GM19397 (cell line): ENCODE results near the gene NKPD1.

Source experiments
- ATAC-seq: cut with Tn5 transposase; IDR thresholded peaks from one replicate; pipeline ENCODE4 v1.9.1; 2021; ENCODE audit warnings: mild to moderate bottlenecking, moderate library complexity; ENCODE audit not compliant: unreplicated experiment

The NKPD1 gene

DNA sequence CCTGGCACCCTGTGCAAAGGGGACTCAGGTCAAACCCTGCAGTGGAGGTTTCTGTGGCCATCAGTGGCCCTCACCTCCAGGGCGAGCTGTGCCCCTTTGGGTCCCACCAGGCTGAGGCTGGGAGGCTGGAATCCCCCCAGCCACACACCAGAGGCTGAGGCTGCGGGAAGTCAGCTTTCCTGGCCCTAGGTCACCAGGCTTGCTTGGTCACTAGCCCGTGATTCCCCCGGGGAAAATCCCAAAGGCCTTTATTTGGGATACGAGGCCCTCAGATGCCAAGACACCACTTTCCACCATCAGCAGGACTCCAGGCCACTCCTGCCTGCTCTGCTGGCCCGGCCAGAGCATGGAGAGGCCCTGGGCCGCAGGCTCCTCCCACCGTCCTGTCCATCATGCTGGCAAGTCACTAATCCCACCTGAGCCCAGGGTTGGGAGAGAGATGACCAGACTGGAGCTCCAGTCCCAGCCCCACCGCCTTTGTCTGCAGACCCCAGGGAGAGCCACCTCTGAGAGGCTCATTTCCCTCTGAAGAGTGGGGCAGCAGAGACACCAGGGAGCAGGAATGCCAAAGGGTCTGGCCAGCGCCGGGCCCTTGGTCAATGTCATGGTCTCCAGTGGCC lies 4.7 kb downstream of the NKPD1 start:
- no peak for ATAC-seq

DNA sequence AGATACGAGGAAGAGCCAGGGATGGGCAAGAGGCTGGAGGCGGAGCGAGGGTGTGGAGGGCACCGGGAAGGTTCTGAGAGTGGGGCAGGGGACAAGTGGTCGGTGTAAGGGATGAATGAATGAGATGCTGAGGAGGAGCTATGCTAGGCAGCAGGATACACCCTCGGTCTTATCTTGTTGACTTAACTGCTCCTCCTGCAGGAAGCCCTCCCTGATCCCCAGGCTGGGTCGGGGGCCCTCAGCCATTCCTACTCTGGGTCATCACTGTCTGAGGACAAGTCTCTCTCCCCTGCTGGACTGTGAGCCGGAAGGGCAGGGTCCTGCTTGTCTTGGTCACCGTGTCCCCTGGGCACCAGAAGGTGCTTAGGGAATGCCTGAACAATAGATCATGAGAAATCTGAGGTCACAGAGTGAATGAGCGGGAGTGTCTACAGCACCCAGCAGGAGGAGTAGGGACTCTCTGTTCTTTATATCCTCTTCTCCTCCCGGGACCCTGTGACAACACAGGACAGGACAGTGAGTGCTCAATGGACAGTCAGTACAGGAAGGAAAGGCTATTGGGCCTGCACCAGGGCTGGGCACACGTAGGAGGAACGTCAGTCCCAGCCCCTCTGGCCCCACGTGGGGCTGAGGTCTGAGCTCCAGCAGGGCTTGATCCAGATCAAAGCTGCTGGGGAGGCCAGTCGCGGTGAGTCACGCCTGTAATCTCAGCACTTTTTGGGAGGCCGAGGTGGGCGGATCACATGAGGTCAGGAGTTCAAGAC lies 6.5 kb downstream of the NKPD1 start:
- no peak for ATAC-seq

DNA sequence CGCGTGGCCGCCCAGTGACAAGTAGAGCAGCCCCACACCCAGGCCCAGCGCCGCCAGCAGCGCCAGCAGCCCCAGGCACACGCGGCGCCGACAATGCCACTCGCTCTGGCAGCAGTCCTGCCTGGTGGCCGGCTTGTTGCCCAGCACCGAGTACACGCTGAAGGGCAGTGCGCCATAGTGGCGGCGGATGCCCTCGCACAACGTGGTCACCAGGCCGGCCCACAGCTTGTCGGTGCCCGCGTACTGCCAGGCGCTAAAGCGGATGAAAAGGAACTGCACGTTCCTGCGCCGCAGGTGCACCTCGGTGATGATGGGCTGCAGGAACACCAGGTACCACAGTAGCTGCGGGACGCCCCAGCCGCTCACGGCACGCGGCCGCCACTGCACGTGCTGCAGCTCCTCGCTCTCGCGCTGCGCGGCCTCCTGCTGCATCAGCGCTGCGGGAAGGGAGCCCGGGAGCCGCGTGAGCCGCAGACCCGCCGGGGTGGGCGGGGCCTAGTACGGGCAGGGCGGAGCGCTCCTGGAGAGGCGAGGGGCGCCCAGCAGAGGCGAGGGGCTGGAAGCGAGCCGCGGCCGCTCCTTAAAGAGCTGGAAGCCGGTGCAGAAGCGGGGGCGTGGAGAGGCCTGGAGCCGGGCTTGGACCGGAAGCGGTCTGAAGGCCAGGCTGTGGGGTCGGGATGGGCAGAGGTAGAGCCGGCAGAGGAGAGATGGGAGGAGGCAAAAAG lies 7.3 kb downstream of the NKPD1 start:
- no peak for ATAC-seq

DNA sequence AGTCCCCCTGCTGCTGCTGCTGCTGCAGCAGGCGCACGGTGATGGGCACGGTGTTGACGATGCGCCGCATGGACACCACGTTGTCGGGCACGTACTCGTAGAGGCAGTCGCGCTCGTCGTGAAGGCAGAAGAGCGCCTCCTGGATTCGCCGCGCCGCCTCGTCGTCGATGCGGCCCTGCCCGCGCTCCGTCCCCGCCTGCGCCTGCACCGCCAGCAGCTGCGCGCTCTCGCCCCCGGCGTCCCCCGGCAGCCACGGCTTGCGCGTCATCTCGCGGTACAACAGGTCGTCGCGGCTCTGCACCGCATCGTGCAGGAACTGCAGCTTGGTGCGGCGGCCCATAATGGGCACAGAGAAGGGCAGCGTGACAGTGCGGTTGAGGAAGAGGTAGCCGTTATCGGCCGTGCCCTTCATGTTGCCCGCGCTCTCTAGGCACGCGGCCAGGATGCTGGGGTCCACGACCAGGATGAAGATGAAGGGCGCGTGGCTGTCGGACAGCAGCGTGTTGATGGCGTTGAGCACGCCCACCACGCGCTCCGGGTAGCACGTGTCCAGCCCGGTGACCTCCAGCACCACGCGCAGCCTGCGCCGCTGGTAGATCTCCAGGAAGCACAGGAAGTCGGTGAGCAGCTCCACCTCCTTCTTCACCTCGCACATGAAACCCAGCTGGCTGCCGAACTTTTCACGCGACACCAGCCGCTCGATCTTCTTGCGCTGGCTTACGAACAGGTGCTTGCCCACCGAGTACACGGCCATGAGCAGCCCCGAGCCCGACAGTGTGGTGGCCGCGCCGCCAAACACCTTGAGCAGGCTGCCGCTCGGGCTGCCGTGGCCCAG lies 8.1 kb downstream of the NKPD1 start:
- no peak for ATAC-seq

DNA sequence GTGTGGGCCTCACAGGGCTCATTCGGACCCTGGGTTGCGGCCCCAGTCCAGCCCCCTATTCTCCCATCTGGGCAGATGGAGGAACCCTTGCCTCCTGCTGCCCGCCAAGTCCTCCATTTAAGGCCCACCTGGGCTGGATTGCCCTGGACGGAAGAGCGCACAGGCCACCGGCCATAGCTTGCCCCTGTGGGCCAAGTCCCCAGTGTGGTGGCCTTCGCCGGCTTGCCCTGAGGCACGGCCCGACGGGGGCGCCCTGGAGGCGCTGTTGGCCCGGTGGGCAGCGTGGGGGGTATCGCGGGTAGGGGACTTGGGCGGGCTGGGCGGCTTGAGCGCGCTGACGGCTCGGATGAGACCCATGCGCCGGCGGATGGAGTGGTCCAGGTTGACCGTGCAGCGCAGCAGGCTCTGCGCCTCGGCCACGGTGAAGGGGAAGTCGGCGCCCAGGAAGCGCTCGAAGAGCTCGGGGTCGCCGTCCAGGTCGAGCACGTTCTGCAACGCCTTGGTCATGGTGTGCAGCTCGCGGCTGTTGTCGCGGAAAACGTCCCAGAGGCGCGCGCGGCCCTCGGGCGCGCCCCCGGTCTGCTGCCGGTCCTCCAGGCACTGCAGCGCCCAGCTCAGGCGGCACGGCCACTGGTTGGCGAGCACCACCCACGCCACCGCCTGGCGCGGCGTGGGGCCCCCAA lies 8.8 kb downstream of the NKPD1 start:
- no peak for ATAC-seq

DNA sequence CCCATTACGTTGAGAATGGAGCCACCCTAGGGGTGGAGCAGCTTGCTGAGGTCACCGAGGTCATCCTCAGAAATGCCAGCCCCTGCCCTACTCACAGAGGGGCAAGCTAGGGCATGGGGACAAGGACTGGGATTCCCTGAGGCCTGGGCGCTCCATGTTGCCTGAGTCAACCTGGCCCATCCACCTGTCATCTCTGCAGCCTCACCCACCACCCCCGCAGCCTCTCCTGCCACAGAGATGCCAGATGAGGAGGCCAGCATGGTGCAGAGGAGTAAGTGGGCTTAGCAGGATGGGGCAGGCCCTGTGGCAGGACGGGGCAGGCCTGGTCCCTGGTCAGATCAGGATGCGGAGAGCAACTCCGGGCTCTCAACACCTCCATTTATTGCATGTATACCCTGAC lies 9.5 kb downstream of the NKPD1 start:
- no peak for ATAC-seq

DNA sequence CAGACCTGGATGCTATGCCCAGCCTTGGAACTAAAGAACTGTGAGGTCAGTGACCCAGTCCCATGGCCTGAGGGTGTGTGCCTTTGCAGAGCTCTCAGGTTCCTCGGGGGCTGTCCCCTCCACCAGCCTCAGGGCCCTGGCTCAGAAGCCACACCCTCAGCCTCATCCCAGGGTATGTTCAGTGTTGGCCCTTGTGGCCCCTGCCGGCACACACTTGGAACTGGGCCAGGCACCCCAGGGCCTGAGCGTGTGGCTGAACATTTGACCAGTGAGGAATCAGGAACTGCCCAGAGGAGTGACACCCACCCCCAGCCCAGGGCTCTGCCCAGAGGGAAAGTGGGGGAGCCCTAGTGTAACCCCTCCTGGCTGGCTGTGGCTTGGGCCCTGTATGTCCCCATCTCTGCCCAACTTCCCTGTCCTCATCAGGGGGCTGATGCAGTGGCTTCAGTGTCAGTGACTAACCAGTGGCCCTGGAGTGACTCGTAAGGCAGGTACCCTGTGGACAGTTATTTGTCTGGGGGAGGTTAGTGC lies 10.0 kb downstream of the NKPD1 start:
- ATAC-seq = no peak

DNA sequence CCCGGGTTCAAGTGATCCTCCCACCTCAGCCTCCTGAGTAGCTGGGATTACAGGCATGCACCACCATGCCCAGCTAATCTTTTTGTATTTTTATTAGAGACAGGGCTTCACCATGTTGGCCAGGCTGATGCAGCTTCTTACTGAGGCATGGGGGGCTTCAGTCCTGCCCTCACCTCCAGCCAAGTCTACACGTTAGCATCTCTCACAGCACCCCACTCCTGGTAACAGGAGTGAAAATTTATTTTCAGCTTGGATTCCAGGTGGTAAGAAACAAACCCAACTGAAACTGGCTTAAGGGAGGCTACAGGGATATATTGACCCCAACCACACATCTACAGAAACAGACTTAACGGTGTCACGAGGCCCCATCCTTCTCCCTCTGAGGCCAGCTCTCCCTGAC lies 10.6 kb downstream of the NKPD1 start:
- no peak for ATAC-seq

DNA sequence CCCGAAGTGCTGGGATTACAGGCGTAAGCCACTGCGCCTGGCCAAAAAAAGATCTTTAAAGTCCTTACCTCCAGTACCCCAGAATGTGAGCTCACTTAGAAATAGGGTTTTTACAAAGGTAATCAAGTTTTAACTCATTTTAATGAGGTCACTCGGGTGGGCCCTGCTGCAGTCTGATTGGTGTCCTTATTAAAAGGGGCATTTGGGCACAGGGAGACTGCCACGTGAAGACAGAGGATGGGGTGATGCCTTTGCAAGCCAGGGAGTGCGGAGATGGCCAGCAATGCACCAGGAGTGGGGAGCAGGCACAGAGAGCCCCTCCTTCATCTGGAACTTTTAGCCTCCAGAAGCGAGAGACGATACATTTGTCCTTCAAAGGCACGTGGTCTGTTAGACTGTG lies 11.7 kb downstream of the NKPD1 start:
- ATAC-seq = no peak

DNA sequence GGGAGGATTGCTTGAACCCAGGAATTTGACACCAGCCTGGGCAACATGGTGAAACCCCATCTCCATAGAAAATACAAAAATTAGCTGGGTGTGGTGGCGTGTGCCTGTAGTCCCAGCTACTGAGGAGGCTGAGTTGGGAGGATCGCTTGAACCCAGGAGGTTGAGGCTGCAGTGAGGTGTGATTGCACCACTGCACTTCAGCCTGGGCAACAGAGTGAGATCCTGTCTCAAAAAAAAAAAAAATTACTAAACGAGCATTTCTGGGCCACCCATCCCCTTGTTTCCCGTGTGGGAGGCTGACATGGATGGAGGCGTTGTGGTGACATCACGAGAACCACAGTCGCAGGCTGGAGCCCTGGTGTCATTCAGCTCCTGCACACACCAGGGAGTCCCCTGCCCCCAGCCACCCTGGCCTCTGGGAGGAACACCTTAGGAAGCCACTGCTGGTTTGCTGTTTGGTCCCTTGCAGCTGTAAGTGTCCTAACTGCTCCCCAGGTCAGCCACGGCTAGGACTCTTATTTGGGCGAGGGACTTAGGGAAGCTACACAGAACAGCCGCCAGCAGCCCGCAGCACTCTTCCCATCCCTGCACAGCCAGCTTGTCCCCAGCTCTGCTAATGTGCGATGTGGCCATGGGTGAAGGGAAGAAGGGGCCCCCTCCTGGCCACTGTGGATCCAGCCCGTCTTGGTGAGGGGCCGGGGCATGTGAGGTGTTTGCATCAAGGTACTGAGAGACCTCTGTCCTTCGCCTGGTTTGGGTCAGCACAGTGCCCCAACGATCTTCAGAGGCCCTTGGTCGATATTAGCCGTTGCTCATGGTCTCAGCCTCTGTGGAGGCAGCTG lies 12.7 kb downstream of the NKPD1 start:
- no peak for ATAC-seq

DNA sequence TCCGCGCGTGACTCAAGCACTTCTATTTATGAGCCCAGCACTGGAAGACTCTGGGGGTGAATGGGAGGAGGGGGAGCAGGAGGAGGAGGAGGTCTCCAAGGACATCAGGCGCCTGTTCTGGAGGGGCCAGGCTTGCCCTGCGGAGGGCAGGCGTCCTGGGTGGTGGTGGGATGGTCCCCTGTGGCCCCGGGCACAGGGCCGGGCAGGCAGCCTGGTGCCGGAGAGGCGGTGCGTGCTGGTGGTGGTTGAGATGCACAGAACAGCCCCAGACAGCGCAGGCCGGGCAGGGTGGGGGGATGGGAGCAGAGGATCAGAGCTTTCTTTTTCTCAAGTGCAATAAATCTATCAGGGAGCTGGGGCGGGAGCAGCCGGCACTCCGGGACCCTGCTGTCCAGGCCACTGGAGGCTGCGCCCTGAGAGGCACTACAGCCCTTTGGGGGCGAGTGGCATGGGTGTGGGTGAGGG lies 14.0 kb downstream of the NKPD1 start:
- ATAC-seq = no peak

DNA sequence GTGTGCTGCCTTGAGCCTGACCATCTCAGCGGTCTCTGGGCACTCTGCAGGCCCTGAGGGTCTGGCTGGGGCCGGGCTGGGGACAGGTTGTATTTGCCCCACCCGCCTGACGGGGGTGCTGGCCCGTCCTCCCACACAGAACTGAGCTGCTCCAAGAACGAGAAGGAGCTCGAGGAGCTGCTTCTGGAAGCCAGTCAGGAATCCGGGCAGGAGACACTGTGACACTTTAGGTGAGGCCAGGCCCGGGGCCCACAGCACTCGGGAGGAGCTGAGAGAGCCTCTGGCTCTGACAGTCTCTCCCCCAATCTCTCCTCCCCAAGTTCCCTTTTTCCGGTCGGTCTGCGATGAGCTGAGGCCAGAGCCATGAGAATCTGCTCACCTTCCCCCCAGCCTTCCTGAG lies 14.5 kb downstream of the NKPD1 start:
- ATAC-seq = no peak

DNA sequence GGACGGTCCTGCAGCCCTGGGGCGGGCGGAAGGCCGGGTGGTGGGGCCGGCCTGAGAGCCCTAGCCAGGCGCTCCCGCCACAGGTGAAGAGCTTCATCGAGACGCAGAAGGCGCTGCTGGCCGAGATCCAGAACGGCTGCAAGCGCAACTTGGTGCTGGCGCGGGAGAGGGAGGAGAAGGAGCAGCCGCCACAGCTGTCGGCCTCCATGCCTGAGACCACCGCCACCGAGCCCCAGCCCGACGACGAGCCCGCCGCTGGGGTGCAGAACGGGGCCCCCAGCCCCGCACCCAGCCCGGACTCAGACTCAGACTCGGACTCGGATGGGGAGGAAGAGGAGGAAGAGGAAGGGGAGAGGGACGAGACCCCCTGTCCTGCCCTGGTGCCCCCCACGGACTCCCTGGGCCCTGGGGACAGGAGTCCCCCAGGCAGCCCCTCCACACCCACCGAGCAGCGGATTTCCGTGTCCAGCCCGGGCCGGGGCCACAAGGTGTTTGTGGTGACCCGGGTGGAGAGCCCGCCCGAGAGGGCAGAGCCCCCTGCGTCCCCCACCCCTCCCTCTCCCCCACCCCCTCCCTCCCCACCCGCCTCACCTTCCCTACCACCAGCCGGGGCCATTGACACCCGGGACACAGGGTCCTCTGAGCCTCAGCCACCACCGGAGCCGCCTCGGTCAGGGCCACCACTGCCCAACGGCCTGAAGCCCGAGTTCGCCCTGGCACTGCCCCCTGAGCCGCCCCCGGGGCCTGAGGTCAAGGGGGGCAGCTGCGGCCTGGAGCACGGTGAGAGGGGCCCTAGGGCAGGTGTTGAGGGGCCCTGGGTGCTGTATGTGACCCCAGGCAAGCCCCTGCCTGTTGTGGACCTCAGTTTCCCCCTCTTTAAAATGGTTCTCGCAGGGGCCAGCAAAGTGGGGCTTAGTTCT lies 15.3 kb downstream of the NKPD1 start:
- no peak for ATAC-seq

DNA sequence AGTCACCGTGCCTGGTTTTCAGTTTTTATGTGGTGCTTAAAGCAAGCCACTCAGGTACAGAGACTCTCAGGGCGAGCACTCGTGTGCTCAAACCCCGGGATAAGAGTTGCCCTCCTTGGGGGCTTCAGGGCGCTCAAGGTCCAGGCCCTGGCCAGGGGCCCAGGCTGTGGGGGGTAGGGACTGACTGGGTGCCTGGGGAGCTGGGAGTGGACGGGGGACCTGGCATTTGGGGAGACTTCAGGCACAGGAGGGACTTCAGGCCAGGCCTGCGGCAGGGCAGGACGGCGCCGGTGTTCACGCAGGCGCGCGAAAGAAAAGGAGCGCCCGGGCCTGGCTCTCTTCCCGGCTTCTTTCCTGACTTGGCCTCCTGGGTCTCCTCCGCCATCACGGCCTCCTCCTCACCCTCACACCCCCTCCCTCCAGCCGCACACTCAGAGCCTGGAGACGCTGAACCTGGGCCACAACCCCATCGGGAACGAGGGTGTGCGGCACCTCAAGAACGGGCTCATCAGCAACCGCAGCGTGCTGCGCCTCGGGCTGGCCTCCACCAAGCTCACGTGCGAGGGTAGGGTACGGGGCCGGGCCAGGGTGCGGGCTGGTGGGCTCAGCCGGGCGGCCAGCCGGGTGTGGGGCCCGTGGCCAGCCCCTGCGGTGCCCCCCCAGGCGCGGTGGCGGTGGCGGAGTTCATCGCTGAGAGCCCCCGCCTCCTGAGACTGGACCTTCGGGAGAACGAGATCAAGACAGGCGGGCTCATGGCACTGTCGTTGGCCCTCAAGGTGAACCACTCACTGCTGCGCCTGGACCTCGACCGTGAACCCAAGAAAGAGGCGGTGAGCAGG lies 16.1 kb downstream of the NKPD1 start:
- no peak for ATAC-seq

DNA sequence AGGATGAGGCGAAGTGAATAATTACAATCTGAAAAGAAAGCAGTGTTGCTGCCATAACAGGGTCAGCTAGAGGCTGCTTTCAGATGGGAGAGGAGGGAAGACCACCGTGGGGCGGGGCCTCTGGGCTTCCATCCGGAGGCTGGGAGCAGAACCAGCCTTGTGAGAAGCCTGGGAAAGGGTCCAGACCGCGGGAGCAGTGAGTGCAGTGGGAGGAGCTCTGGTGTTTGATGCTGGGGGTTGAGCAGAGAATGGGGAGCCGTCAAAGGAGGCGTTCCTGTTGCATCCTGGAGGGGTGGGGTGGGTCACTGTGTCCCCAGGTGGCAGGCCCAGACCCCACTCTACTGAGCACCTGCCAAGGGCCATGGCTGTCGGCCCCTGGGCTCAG lies 18.1 kb downstream of the NKPD1 start:
- no peak for ATAC-seq

DNA sequence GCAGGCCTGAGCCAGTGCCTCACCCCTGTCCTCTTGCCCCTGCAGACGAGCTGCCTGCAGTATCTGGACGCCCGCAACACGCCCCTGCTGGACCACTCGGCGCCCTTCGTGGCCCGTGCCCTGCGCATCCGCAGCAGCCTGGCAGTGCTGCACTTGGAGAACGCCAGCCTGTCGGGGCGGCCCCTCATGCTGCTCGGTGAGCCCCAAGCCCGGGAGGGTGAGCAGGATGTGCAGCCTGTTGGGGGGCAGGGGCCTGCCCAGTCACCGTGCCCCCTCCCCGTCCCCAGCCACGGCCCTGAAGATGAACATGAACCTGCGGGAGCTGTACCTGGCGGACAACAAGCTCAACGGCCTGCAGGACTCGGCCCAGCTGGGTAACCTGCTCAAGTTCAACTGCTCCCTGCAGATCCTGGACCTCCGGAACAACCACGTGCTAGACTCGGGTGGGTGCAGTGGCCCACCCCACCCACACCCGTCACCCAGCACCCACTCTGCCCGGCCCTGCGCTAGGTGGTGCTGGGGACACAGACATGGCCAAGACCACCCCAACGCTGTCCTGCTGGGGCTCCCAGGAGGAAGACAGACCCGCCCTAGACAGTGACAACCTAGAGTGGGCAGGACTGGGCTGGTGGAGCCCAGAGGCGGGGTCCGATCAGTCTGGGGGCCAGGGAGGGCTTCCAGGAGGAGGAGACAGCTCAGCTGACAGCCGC lies 18.6 kb downstream of the NKPD1 start:
- ATAC-seq = no peak
